PC-9 (cell line): ENCODE measurements around the gene GRID2. TPM values are rescaled to one million over a fixed set of nuclear protein-coding genes. Genes with fewer than 3 reads are reported as not detected.

ENCODE experiments used
- BruUV-seq: library from RNA; stranded (reverse); fragments of 400-500 nt; replicated peaks from 2 replicates; lab custom pipeline; 2021; lab: Mats Ljungman, UMichigan
- CTCF ChIA-PET: fragments of 300-600 bp; sonication (Branson Sonifier 250); formaldehyde crosslinking; loops from one replicate; lab custom pipeline; 2022; ENCODE audit warnings: antibody characterized with exemption; lab: Charles Lee
- POLR2A ChIA-PET: fragments of 300-600 bp; sonication (Branson Sonifier 250); formaldehyde crosslinking; loops from one replicate; lab custom pipeline; 2022; ENCODE audit warnings: antibody characterized with exemption; ENCODE audit not compliant: unreplicated experiment; lab: Charles Lee
- DNase-seq, 2 experiments: peaks; one replicate each; pipeline versions ENCODE4 v3.0.0 to v3.0.0-alpha.2; 2015 to 2022; ENCODE audit warnings: mixed read lengths in 1 of 2
- H2AFZ ChIP-seq: fragments of 200-600 bp; sonication (generic); 2 replicates; pipeline ENCODE4 v1.8.1; 2017; ENCODE audit warnings: antibody characterized with exemption
- H3F3A ChIP-seq: fragments of 200-600 bp; sonication (generic); 2 replicates; pipeline ENCODE4 v1.8.1; 2017; ENCODE audit warnings: antibody characterized with exemption, mild to moderate bottlenecking, low read depth; ENCODE audit not compliant: insufficient read depth
- H3K27ac ChIP-seq: fragments of 200-600 bp; sonication (generic); 2 replicates; pipeline ENCODE4 v1.6.1; 2016; ENCODE audit warnings: mixed run types
- H3K27me3 ChIP-seq: fragments of 200-600 bp; sonication (generic); 2 replicates; pipeline ENCODE4 v1.6.1; 2016; ENCODE audit warnings: low read depth, mixed run types; ENCODE audit not compliant: insufficient read depth
- H3K36me3 ChIP-seq: fragments of 200-600 bp; sonication (generic); 2 replicates; pipeline ENCODE4 v1.6.1; 2016; ENCODE audit warnings: low read depth, mixed run types
- H3K4me1 ChIP-seq: fragments of 200-600 bp; sonication (generic); replicated peaks from 2 replicates; pipeline ENCODE4 v1.6.1; 2016; ENCODE audit warnings: mixed run types; ENCODE audit not compliant: insufficient read depth
- H3K4me2 ChIP-seq: fragments of 200-600 bp; sonication (generic); 2 replicates; pipeline ENCODE4 v1.6.1; 2017; ENCODE audit warnings: mixed run types
- H3K4me3 ChIP-seq: fragments of 200-600 bp; sonication (generic); 2 replicates; pipeline ENCODE4 v1.6.1; 2016; ENCODE audit warnings: mixed run types
- H3K79me2 ChIP-seq: fragments of 200-600 bp; sonication (generic); 2 replicates; pipeline ENCODE4 v1.6.1; 2017; ENCODE audit warnings: low read depth, mixed run types
- H3K9me2 ChIP-seq: fragments of 200-600 bp; sonication (generic); 2 replicates; pipeline ENCODE4 v1.8.1; 2017; ENCODE audit warnings: mild to moderate bottlenecking; ENCODE audit not compliant: insufficient read depth
- H3K9me3 ChIP-seq: fragments of 200-600 bp; sonication (generic); 2 replicates; pipeline ENCODE4 v1.8.1; 2016; ENCODE audit warnings: low read depth; ENCODE audit not compliant: insufficient read depth
- H4K20me1 ChIP-seq: fragments of 200-600 bp; sonication (generic); 2 replicates; pipeline ENCODE4 v1.8.1; 2017; ENCODE audit not compliant: insufficient read depth
- CTCF ChIP-seq: fragments of 200-600 bp; sonication (generic); conservative IDR thresholded peaks from 2 replicates; pipeline ENCODE4 v1.6.1; 2017; ENCODE audit warnings: mixed run types, antibody characterized with exemption, mild to moderate bottlenecking, moderate library complexity
- EZH2 ChIP-seq: fragments of 200-600 bp; sonication (generic); IDR thresholded peaks from 2 replicates; pipeline ENCODE4 v1.8.0; 2017; ENCODE audit warnings: antibody characterized with exemption, low read depth
- intact Hi-C: fragments of 100-400 bp; cut with micrococcal nuclease; formaldehyde crosslinking; loops from one replicate; pipeline ENCODE4 v1.10.0; 2022; ENCODE audit not compliant: unreplicated experiment
- total RNA-seq: library from RNA; stranded (reverse); gene quantifications from 2 replicates; pipeline ENCODE4 v1.2.3, GENCODE V29; 2021

GRID2 gene
- total RNA-seq, 1 experiment from 2014 or later: not detected

GRCh38 chr4:92814677-92815076, 510.9 kb downstream of the GRID2 start:
- Histone ChIP-seq H4K20me1 (no peaks in the 10 kb centered on the region), H3K4me3 (no peak overlapping the region), H3K27ac (no peak overlapping the region), H2AFZ (no peak overlapping the region), H3K9me3 (no peaks in the 10 kb centered on the region), H3K9me2 (no peaks in the 10 kb centered on the region), H3K27me3 (no peaks in the 10 kb centered on the region), H3K4me1 (no peaks in the 10 kb centered on the region), H3K79me2 (no peaks in the 10 kb centered on the region), H3F3A (no peaks in the 10 kb centered on the region), H3K4me2 (no peak overlapping the region), H3K36me3 (no peaks in the 10 kb centered on the region)
- no peak for DNase-seq
- BruUV-seq: no TSS peak
- no peak for TF ChIP-seq CTCF
- no peak for TF ChIP-seq EZH2
- CTCF ChIA-PET: no interaction called here
- intact Hi-C loops: no loop called here
- POLR2A ChIA-PET: no interaction called here

- H3K4me1 ChIP-seq: no peaks in the 10 kb centered on the region
- no peaks in the 10 kb centered on the region for H3K36me3 ChIP-seq
- no peaks in the 10 kb centered on the region for H4K20me1 ChIP-seq
- ChIA-PET POLR2A (no interaction called here), CTCF (no interaction called here)
- no peak overlapping the region for H3K4me3 ChIP-seq
- H3K4me2 ChIP-seq: no peak overlapping the region
- H3F3A ChIP-seq: no peaks in the 10 kb centered on the region
- H3K9me3 ChIP-seq: no peaks in the 10 kb centered on the region
- H3K27ac ChIP-seq: no peak overlapping the region
- H3K9me2 ChIP-seq: no peaks in the 10 kb centered on the region
- intact Hi-C loops: no loop called here
- TF ChIP-seq EZH2 (no peak), CTCF (no peak)
- no peak overlapping the region for H2AFZ ChIP-seq
- no peaks in the 10 kb centered on the region for H3K79me2 ChIP-seq
- no peak for DNase-seq
- no peaks in the 10 kb centered on the region for H3K27me3 ChIP-seq
- no TSS peak for BruUV-seq
Measured at GRCh38 chr4:92825256-92825655, 521.5 kb downstream of the GRID2 start.

GRCh38 chr4:92825791-92826190, 522.0 kb downstream of the GRID2 start:
- Histone ChIP-seq H3K36me3 (no peaks in the 10 kb centered on the region), H3K9me2 (no peaks in the 10 kb centered on the region), H4K20me1 (no peaks in the 10 kb centered on the region), H3F3A (no peaks in the 10 kb centered on the region), H3K27ac (no peak overlapping the region), H3K27me3 (no peaks in the 10 kb centered on the region), H2AFZ (no peak overlapping the region), H3K4me3 (no peak overlapping the region), H3K4me1 (no peaks in the 10 kb centered on the region), H3K9me3 (no peaks in the 10 kb centered on the region), H3K79me2 (no peaks in the 10 kb centered on the region), H3K4me2 (no peak overlapping the region)
- POLR2A ChIA-PET: no interaction called here
- no peak for DNase-seq
- TF ChIP-seq CTCF: no peak
- no peak for TF ChIP-seq EZH2
- intact Hi-C loops: no loop called here
- no TSS peak for BruUV-seq
- CTCF ChIA-PET: no interaction called here
